Articular chondrocyte of knee joint (primary cell): Measurements from ENCODE around the gene MOCS1. TPM values are rescaled to one million over a fixed set of nuclear protein-coding genes. Genes with fewer than 3 reads are reported as not detected.

ENCODE experiments used
- total RNA-seq: library from RNA; depleted of rRNA; stranded (reverse); fragments of >200 nt; gene quantifications from 2 replicates; pipeline ENCODE4 v1.2.3, GENCODE V29; 2012

Gene MOCS1
- total RNA-seq, result 22.3 and 29.9 TPM in 2 replicates

DNA sequence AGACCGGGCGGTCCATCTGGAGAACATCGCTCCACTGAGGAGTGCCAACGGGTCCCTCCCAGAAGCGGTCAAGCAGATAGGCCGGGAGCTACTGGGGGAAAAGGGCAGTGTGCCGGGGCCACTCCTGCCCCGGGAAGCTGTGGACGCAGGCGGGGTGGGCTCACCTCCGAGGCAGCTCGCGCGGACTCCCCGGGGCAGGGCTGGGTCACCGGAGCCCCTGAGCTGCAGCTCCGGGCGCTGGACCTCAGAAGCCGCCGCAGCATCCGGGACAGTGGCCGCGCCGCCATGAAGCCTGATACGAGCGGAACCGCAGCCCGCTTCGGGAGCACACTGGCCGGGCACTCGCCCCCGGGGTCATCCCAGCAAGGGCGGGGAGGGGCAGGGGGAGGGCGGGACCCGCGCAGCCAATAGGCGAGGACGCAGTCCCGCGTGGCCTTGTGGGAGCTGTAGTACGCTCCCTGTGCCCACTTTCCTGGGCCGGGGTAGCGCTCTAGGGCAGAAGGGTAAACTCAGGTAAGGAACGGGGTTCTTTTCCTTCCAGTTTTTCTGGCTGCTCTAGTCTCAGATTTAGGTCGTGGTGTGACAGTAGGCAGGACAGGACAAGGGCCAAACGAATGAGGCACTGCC, at the start of gene MOCS1:
Gene MOCS1 (minus strand): TSS at position 332 of the 627 bp plus-strand sequence. CDS start 45 bp downstream, at position 287.

Other genes starting within 250 kb of the MOCS1 start
- gene KIF6, start 209.1 kb downstream of the MOCS1 start, total RNA-seq, result 0.76 and 0.78 TPM in 2 replicates
- gene DAAM2, start 142.1 kb downstream of the MOCS1 start, total RNA-seq, result 59.9 and 63.9 TPM in 2 replicates